Stomach (tissue), 4 donors: ENCODE results near the gene USP11.

Source experiments
- EP300 ChIP-seq: sonication (generic); formaldehyde crosslinking; IDR thresholded peaks from one replicate; pipeline ENCODE4 v1.6.1; 2017; ENCODE audit warnings: antibody characterized with exemption
- POLR2A ChIP-seq, 4 donors: fragments of 450-650 bp; IDR thresholded peaks; one replicate each; pipeline ENCODE4 v1.6.1; 2016; ENCODE audit warnings: antibody characterized with exemption in 4 of 4, control low read depth in 2 of 4, mild to moderate bottlenecking in 1 of 4, moderate library complexity in 1 of 4
- POLR2AphosphoS5 ChIP-seq, 3 donors: sonication (generic); formaldehyde crosslinking; IDR thresholded peaks; one replicate each; pipeline ENCODE4 v1.6.1; 2016; ENCODE audit warnings: antibody characterized with exemption in 3 of 3
- TF ChIP-seq, protein P1 (sequence below), 7 experiments: fragments of 450-650 bp in 4 of 7; fragments of 200-600 bp in 3 of 7; sonication (generic) in 3 of 7; IDR thresholded peaks; one replicate each; pipeline ENCODE4 v1.5.1; 2016 to 2019; ENCODE audit warnings: antibody characterized with exemption in 7 of 7, control low read depth in 2 of 7, mild to moderate bottlenecking in 1 of 7

DNA sequence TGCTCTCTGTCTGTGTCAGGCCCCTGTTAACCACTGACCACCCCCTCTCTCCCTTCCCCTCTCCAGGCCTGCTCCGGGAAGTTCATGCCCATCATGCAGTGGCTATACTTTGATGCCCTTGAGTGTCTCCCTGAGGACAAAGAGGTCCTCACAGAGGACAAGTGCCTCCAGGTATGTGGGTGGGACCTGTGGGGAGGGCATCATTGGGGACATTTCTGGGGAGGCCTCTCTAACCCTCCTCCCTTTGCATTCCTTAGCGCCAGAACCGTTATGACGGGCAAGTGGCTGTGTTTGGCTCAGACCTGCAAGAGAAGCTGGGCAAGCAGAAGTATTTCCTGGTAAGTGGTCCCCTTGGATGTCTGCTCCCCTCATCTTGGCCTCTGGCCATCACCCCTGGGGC, 29.9 kb upstream of the USP11 start:
- no peak for TF ChIP-seq POLR2A (IDR thresholded peaks at IDR 0.05)
- TF ChIP-seq, protein P1, sequence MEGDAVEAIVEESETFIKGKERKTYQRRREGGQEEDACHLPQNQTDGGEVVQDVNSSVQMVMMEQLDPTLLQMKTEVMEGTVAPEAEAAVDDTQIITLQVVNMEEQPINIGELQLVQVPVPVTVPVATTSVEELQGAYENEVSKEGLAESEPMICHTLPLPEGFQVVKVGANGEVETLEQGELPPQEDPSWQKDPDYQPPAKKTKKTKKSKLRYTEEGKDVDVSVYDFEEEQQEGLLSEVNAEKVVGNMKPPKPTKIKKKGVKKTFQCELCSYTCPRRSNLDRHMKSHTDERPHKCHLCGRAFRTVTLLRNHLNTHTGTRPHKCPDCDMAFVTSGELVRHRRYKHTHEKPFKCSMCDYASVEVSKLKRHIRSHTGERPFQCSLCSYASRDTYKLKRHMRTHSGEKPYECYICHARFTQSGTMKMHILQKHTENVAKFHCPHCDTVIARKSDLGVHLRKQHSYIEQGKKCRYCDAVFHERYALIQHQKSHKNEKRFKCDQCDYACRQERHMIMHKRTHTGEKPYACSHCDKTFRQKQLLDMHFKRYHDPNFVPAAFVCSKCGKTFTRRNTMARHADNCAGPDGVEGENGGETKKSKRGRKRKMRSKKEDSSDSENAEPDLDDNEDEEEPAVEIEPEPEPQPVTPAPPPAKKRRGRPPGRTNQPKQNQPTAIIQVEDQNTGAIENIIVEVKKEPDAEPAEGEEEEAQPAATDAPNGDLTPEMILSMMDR (IDR thresholded peaks at IDR 0.05), result no peak
- TF ChIP-seq EP300, result no peak
- no peak for TF ChIP-seq POLR2AphosphoS5 (IDR thresholded peaks at IDR 0.05)
